GM18519 (cell line): Measurements from ENCODE around the gene ADAMTSL5.
"Not testable (repeated sequence)": the region's sequence is repeated elsewhere in the genome, so short reads cannot be mapped to it uniquely, and the experiment has no call there.

Experiments
- ATAC-seq: cut with Tn5 transposase; IDR thresholded peaks from one replicate; pipeline ENCODE4 v1.9.1; 2021; ENCODE audit warnings: mild to moderate bottlenecking, moderate library complexity; ENCODE audit not compliant: unreplicated experiment, low FRiP score

ADAMTSL5 gene

GRCh38 chr19:1531587-1531986 is 18.8 kb upstream of the ADAMTSL5 start:
- ATAC-seq, result no peak

- not testable (repeated sequence) for ATAC-seq
These were observed 18.0 kb upstream of the ADAMTSL5 start for GRCh38 chr19:1530856-1531255.

DNA sequence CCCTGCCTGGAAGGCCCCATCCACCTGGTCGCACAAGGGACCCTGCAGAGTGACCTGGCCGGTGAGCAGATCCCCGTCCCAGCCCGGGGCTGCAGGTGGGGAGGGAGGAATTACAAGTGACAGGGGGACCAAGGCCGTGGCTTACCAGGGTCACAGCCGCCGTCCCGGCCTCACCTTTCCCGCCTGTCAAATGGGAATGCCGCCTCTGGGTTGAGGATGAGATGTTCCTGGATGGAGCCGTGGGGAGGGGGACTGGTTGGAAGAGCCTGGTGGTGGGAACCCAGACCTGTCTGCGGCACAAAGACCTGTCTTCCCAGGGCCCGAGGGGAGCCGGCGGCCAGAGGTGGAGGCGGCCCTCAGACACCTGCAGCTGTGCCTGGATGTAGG is 16.6 kb upstream of the ADAMTSL5 start:
- no peak for ATAC-seq

DNA sequence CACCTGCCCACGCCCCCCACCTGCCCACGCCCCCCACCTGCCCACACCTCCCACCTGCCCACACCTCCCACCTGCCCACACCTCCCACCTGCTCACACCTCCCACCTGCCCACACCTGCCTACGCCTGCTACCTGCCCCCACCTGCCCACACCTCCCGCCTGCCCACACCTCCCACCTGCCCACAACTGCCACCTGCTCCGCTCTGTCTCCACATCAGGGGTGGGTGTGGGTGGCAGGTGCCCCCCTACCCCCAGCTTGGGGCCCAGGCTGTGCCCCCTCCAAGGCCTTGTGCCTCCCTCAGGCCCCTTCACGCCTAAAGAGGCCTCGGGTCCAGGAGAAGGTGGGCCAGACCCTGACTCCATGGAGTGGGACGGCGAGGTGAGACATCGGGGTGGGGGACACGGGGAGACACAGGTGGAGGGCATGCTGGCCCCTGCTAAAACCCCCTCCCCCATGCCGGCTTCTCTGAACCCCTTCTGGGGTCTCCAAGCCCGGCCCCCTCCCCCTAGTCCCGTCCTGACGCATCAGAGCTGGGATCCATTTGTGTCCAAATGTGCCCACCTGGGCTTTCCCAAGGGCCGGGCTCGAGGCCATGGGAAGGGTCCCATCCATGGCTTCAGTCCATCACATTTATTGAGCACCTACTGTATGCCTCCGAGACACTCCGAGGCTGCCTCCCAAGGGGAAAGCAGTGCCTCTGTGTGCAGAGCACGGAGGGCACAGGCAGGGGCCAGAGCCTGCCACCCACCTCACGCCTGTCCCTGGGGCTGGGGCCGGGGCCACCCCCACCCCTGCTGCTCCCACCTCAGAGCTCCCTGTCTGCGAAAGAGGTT is 16.0 kb upstream of the ADAMTSL5 start:
- no peak for ATAC-seq

DNA sequence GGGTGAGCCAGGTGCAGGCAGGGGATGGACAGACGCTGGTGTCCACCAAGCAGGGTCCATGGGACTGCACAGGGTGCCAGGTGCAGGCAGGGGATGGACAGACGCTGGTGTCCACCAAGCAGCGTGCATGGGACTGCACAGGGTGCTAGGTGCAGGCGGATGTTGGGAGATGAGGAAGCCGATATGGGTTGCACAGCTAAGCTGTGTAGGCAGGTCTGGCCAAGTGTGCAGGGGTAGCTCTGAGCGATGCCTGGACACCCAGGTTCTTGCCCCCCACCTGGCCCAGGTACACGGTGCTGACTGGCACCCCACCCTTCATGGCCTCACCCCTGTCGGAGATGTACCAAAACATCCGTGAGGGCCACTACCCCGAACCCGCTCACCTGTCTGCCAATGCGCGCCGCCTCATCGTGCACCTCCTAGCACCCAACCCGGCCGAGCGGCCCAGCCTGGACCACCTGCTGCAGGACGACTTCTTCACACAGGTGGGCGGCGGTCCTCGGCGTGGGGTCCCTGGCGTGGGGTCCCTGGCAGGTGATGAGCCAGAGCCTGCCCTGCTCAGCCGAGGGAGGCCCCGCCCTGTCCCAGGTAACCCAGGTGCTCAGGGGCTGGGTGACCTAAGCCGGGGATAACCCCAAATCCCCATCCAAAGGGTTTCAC is 15.0 kb upstream of the ADAMTSL5 start:
- no peak for ATAC-seq

- no peak for ATAC-seq
These were observed 14.3 kb upstream of the ADAMTSL5 start for GRCh38 chr19:1526979-1527649.

DNA sequence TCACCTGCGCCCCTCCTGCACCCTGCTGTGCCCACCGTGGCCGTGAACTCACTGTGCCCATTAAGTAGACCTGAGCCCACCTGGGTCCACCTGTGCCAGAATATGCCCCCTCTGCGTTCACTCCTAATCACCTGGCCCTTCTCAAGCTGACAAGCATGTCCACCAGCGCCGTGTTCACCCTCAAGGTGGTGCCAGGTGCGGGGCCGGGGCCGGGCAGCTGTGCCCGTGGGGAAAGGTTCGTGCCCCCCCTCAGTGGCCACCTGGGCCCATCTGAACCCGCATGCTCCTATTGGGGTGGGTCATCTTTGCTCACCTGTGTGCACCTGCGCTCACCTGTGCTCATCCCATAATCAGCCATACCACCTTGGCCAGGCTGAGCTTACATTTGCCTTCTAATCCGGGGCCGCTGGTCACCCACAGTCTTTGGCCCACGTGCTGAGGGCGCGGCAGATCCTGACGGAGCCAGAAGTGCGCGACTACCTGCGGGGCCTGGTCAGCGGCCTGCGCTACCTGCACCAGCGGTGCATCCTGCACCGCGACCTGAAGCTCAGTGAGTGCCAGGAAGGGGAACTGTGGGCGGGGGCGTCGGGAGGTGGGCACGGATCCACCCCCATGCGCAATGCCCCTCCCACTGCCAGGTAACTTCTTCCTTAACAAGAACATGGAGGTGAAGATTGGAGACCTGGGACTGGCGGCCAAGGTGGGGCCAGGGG is 13.4 kb upstream of the ADAMTSL5 start:
- ATAC-seq, result no peak

- no peak for ATAC-seq
These were observed 12.5 kb upstream of the ADAMTSL5 start for GRCh38 chr19:1525343-1525742.

- no peak for ATAC-seq
These were observed 12.1 kb upstream of the ADAMTSL5 start for GRCh38 chr19:1524972-1525325.

GRCh38 chr19:1524287-1524971 is 11.6 kb upstream of the ADAMTSL5 start:
- ATAC-seq, result no peak

GRCh38 chr19:1523412-1524286 is 10.8 kb upstream of the ADAMTSL5 start, which contains the start of gene PLK5:
Gene PLK5 (plus strand): TSS chr19:1524077. CDS start chr19:1526997, 2,920 bp downstream.
- ATAC-seq, result no peak

- ATAC-seq, result no peak
These were observed 10.0 kb upstream of the ADAMTSL5 start for GRCh38 chr19:1522838-1523237.

DNA sequence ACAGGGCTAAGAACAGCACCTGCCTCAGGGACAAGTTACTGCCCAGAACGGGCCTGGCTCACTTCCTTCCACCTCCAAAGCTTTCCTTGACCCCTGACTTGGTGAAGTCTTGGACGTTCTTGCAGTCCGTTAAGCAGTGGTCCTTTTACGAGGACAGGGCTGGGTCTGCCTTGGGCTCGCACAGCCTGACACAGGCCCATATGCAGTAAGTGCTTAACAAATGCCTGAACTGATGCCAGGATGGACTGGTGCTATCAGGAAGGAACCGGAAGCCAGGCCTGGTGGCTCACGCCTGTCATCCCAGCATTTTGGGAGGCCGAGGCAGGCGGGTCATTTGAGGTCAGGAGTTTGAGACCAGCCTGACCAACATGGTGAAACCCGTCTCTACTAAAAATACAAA is 9.2 kb upstream of the ADAMTSL5 start:
- ATAC-seq, result no peak

GRCh38 chr19:1521636-1522035 is 8.8 kb upstream of the ADAMTSL5 start:
- ATAC-seq, result no peak

GRCh38 chr19:1520203-1520780 is 7.5 kb upstream of the ADAMTSL5 start:
- ATAC-seq, result no peak

GRCh38 chr19:1519802-1520201 is 7.0 kb upstream of the ADAMTSL5 start:
- not testable (repeated sequence) for ATAC-seq

DNA sequence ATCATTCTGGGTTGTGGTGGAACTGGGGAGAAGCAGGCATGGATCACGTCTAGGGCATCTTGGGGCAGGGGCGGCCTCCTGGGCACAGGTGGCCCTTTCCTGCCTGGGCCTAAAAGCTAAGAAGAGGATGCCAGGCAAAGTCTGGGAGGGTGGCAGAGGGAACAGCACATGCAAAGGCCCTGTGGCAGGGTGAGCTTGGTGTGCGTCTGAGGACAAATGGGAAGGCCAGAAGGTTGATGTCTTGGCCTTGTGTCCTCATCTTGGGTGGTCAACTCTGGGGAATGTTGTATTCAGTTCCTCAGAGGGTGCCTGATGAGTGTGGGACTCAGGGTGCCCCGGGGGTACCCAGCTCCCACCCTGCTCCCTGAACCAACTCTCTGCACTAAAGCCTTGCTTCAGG is 5.7 kb upstream of the ADAMTSL5 start:
- no peak for ATAC-seq

DNA sequence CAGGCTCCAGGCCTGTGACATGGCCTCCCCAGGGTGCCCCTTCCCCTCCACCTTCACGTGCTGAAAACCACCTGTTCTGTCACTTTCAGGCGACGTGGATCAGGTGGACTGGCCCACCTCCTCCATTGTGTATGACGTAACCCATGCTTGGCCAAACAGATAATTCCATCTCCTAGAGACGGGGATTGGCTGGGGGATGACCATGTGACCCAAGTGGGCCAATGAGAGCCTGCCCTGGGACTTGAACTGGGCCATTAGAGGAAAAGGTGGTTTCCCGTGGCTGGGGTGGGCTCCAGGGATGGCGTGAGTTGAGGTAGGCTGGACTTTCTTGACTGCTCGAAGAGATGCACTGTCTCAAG is 3.6 kb upstream of the ADAMTSL5 start:
- ATAC-seq, result no peak
